H1 (cell line): ENCODE measurements around the gene WBP1. TPM values are rescaled to one million over a fixed set of nuclear protein-coding genes. Genes with fewer than 3 reads are reported as not detected.

Source experiments
- CTCF ChIA-PET: fragments of 300-600 bp; sonication (Branson Sonifier 250); formaldehyde crosslinking; loops from one replicate; lab custom pipeline; 2021; ENCODE audit not compliant: partially characterized antibody; lab: Charles Lee
- POLR2A ChIA-PET: fragments of 300-600 bp; sonication (Branson Sonifier 250); formaldehyde crosslinking; loops from one replicate; lab custom pipeline; 2021; ENCODE audit warnings: inconsistent platforms; ENCODE audit not compliant: partially characterized antibody; lab: Charles Lee
- DNase-seq, 2 experiments: peaks; one replicate each; pipeline versions ENCODE4 v3.0.0 to v3.0.0-alpha.2; 2010 to 2022; ENCODE audit warnings: low spot score in 2 of 2, low read depth in 1 of 2, mixed read lengths in 1 of 2
- FAIRE-seq: peaks from 2 replicates; lab custom pipeline; 2011; peaks lifted over from hg19 to GRCh38; lab: Jason Lieb, UNC
- H2AFZ ChIP-seq: 2 replicates; pipeline ENCODE4 v1.8.1; 2012; ENCODE audit warnings: low read length, inconsistent platforms
- H2AK5ac ChIP-seq: 2 replicates; pipeline ENCODE4 v1.6.1; 2013; ENCODE audit warnings: low read depth, low read length
- H2BK120ac ChIP-seq: replicated peaks from 2 replicates; pipeline ENCODE3; 2013; ENCODE audit warnings: low read depth, low read length, inconsistent platforms
- H2BK12ac ChIP-seq: 2 replicates; pipeline ENCODE4 v1.6.1; 2013; ENCODE audit warnings: low read depth, low read length
- H2BK15ac ChIP-seq: 2 replicates; pipeline ENCODE4 v1.6.1; 2013; ENCODE audit warnings: low read length
- H2BK20ac ChIP-seq: 2 replicates; pipeline ENCODE4 v1.6.1; 2013; ENCODE audit warnings: low read length
- H2BK5ac ChIP-seq: 2 replicates; pipeline ENCODE4 v1.6.1; 2013; ENCODE audit warnings: low read depth, low read length
- H3K14ac ChIP-seq: 2 replicates; pipeline ENCODE4 v1.6.1; 2013; ENCODE audit warnings: inconsistent platforms; ENCODE audit not compliant: insufficient read length
- H3K18ac ChIP-seq: 2 replicates; pipeline ENCODE4 v1.6.1; 2013; ENCODE audit warnings: low read length; ENCODE audit errors: extremely low read depth
- H3K23ac ChIP-seq: 2 replicates; pipeline ENCODE4 v1.6.1; 2013; ENCODE audit warnings: inconsistent platforms; ENCODE audit not compliant: insufficient read length
- H3K23me2 ChIP-seq: 2 replicates; pipeline ENCODE4 v1.6.1; 2013; ENCODE audit warnings: low read depth, low read length
- H3K27ac ChIP-seq: 2 replicates; pipeline ENCODE4 v1.6.1; 2011; ENCODE audit warnings: low read depth, low read length, inconsistent platforms
- H3K27me3 ChIP-seq, 4 experiments: replicated peaks in 1 of 4; 1 replicate in 1 of 4; 2 replicates in 3 of 4; pipeline versions ENCODE4 v1.6.1 to v1.8.1; 2011 to 2013; ENCODE audit warnings: low read length in 3 of 4, mild to moderate bottlenecking in 3 of 4, inconsistent platforms in 2 of 4, mixed read lengths in 2 of 4, moderate library complexity in 1 of 4; ENCODE audit not compliant: control insufficient read depth in 3 of 4, insufficient read depth in 3 of 4; ENCODE audit errors: extremely low read depth in 1 of 4
- H3K36me3 ChIP-seq, 4 experiments: 2 replicates each; pipeline versions ENCODE4 v1.6.1 to v1.8.1; 2011 to 2013; ENCODE audit warnings: mild to moderate bottlenecking in 4 of 4, low read length in 3 of 4, moderate library complexity in 2 of 4, control low read depth in 1 of 4, inconsistent platforms in 1 of 4; ENCODE audit not compliant: insufficient read depth in 4 of 4, control insufficient read depth in 2 of 4
- H3K4ac ChIP-seq: replicated peaks from 2 replicates; pipeline ENCODE3; 2013; ENCODE audit warnings: low read length, low read depth, mixed read lengths, inconsistent platforms; ENCODE audit not compliant: insufficient read length
- H3K4me1 ChIP-seq, 4 experiments: replicated peaks in 1 of 4; 1 replicate in 1 of 4; 2 replicates in 3 of 4; pipeline versions ENCODE4 v1.6.1 to v1.8.1; 2011 to 2013; ENCODE audit warnings: low read length in 3 of 4, inconsistent platforms in 2 of 4, mixed read lengths in 1 of 4; ENCODE audit not compliant: insufficient read depth in 4 of 4, control insufficient read depth in 3 of 4
- H3K4me2 ChIP-seq, 2 experiments: 2 replicates each; pipeline versions ENCODE4 v1.6.1 to v1.8.1; 2011 to 2013; ENCODE audit warnings: low read depth in 2 of 2, low read length in 2 of 2, control low read depth in 1 of 2, inconsistent platforms in 1 of 2, mild to moderate bottlenecking in 1 of 2; ENCODE audit not compliant: insufficient read depth in 1 of 2
- H3K4me3 ChIP-seq, 4 experiments: fragments of 200-600, 300-600 bp in 1 of 4; sonication (generic), shearing (Covaris generic), sonication (Bioruptor Twin) in 1 of 4; 2 replicates each; pipeline versions ENCODE4 v1.5.1 to v1.8.1; 2011 to 2016; ENCODE audit warnings: low read length in 4 of 4, low read depth in 3 of 4, control low read depth in 2 of 4, inconsistent platforms in 2 of 4, mild to moderate bottlenecking in 2 of 4, mixed read lengths in 1 of 4, moderate library complexity in 1 of 4; ENCODE audit not compliant: insufficient read depth in 2 of 4; ENCODE audit errors: extremely low read depth in 1 of 4
- H3K56ac ChIP-seq: replicated peaks from 2 replicates; pipeline ENCODE3; 2013; ENCODE audit warnings: low read depth, mild to moderate bottlenecking, mixed read lengths, low read length, inconsistent platforms; ENCODE audit not compliant: insufficient read length
- H3K79me1 ChIP-seq: 2 replicates; pipeline ENCODE4 v1.6.1; 2013; ENCODE audit warnings: low read depth, low read length, control low read depth
- H3K79me2 ChIP-seq, 2 experiments: 2 replicates each; pipeline versions ENCODE4 v1.6.1 to v1.8.1; 2012 to 2013; ENCODE audit warnings: low read length in 2 of 2, mild to moderate bottlenecking in 2 of 2, inconsistent platforms in 1 of 2; ENCODE audit not compliant: insufficient read depth in 2 of 2, control insufficient read depth in 1 of 2
- H3K9ac ChIP-seq, 4 experiments: replicated peaks in 1 of 4; 1 replicate in 1 of 4; 2 replicates in 3 of 4; pipeline versions ENCODE4 v1.6.1 to v1.8.1; 2011 to 2013; ENCODE audit warnings: low read depth in 3 of 4, low read length in 3 of 4, control low read depth in 2 of 4, mild to moderate bottlenecking in 2 of 4, moderate library complexity in 2 of 4, inconsistent platforms in 1 of 4; ENCODE audit errors: extremely low read depth in 1 of 4
- H3K9me3 ChIP-seq, 2 experiments: 2 replicates each; pipeline versions ENCODE4 v1.6.1 to v1.8.1; 2012 to 2013; ENCODE audit warnings: mild to moderate bottlenecking in 2 of 2, moderate library complexity in 2 of 2, control low read depth in 1 of 2, inconsistent platforms in 1 of 2, low read depth in 1 of 2, low read length in 1 of 2, mixed read lengths in 1 of 2; ENCODE audit not compliant: insufficient read depth in 2 of 2
- H4K20me1 ChIP-seq, 2 experiments: replicated peaks in 1 of 2; 2 replicates each; pipeline versions ENCODE3 to v1.8.1; 2011 to 2013; ENCODE audit warnings: inconsistent platforms in 2 of 2, low read length in 2 of 2, mild to moderate bottlenecking in 1 of 2; ENCODE audit not compliant: insufficient read depth in 2 of 2, control insufficient read depth in 1 of 2
- H4K5ac ChIP-seq: 2 replicates; pipeline ENCODE4 v1.6.1; 2013; ENCODE audit warnings: low read length, low read depth, mixed read lengths, inconsistent platforms; ENCODE audit not compliant: insufficient read length
- H4K8ac ChIP-seq: 2 replicates; pipeline ENCODE4 v1.8.0; 2013; ENCODE audit warnings: mild to moderate bottlenecking, moderate library complexity, low read length, inconsistent platforms; ENCODE audit not compliant: insufficient read depth; ENCODE audit errors: extremely low read depth
- H4K91ac ChIP-seq: replicated peaks from 2 replicates; pipeline ENCODE3; 2013; ENCODE audit warnings: low read length, mixed read lengths, inconsistent platforms; ENCODE audit not compliant: insufficient read length
- BCL11A ChIP-seq, 2 experiments: IDR thresholded peaks; one replicate each; pipeline ENCODE4 v1.6.1; 2011; ENCODE audit warnings: low read depth in 2 of 2, low read length in 2 of 2, mild to moderate bottlenecking in 2 of 2
- KDM5A ChIP-seq: fragments of 200-600 bp; IDR thresholded peaks from 2 replicates; pipeline ENCODE4 v1.7.1; 2012; ENCODE audit warnings: mild to moderate bottlenecking, low read length, inconsistent platforms, mixed read lengths
- POLR2A ChIP-seq, 2 experiments: IDR thresholded peaks; 1 replicate in 1 of 2; 2 replicates in 1 of 2; pipeline ENCODE4 v1.6.1; 2011; ENCODE audit warnings: low read depth in 2 of 2, low read length in 2 of 2, mild to moderate bottlenecking in 2 of 2; ENCODE audit errors: control extremely low read depth in 1 of 2
- RBBP5 ChIP-seq: IDR thresholded peaks from 2 replicates; pipeline ENCODE4 v1.7.1; 2012; ENCODE audit warnings: low read depth, mild to moderate bottlenecking, inconsistent platforms, low read length, moderate library complexity, borderline replicate concordance
- SIN3A ChIP-seq, 2 experiments: IDR thresholded peaks in 1 of 2; conservative IDR thresholded peaks in 1 of 2; 2 replicates each; pipeline ENCODE4 v1.6.1; 2011 to 2012; ENCODE audit warnings: low read length in 2 of 2, improper control_type of control experiment in 1 of 2, low read depth in 1 of 2, mild to moderate bottlenecking in 1 of 2
- SP1 ChIP-seq: IDR thresholded peaks from 2 replicates; pipeline ENCODE4 v1.6.1; 2011; ENCODE audit warnings: low read depth, low read length
- SRF ChIP-seq: IDR thresholded peaks from 2 replicates; pipeline ENCODE4 v1.6.1; 2011; ENCODE audit warnings: mild to moderate bottlenecking, low read depth, low read length, moderate library complexity
- WGBS, 2 experiments: shearing (Covaris generic) in 1 of 2; methylation state at CpG; one replicate each; pipeline versions ENCODE4 v1.1.6 to v1.1.7; 2013 to 2015; ENCODE audit warnings: low lambda C conversion rate in 2 of 2, mixed read lengths in 2 of 2, inconsistent platforms in 1 of 2, low coverage in 1 of 2, missing lambda C conversion rate in 1 of 2; ENCODE audit not compliant: insufficient replicate concordance in 2 of 2, insufficient coverage in 1 of 2, insufficient read length in 1 of 2; ENCODE audit errors: extremely low coverage in 1 of 2, missing lambda C conversion rate in 1 of 2; 5-methylcytosine and 5-hydroxymethylcytosine counted together
- polyA plus RNA-seq, 7 experiments: library from polyadenylated mRNA; depleted of rRNA in 3 of 7; stranded (reverse) in 5 of 7; unstranded in 2 of 7; fragments of >200 nt in 5 of 7; fragments of 200-250 nt in 2 of 7; gene quantifications; 1 replicate in 5 of 7; 2 replicates in 1 of 7; 4 replicates in 1 of 7; pipeline versions ENCODE4 v1.2.1 to v1.2.3, GENCODE V29; 2011 to 2013; ENCODE audit warnings: missing spikeins in 2 of 7, mixed read lengths in 2 of 7
- total RNA-seq: library from RNA; stranded (reverse); fragmentation: NEBNext Ultra II Directional; extraction: Animal tissue kit (Norgen Biotek cat#: 25700); gene quantifications from 2 replicates; pipeline ENCODE4 v1.2.1, GENCODE V29; 2021

Gene WBP1
- total and polyA plus RNA-seq, 2 of the 8 experiments (the other 6 are each of a cell fraction or from before 2014, with no cell fraction given) = 57.2 to 190 TPM

DNA sequence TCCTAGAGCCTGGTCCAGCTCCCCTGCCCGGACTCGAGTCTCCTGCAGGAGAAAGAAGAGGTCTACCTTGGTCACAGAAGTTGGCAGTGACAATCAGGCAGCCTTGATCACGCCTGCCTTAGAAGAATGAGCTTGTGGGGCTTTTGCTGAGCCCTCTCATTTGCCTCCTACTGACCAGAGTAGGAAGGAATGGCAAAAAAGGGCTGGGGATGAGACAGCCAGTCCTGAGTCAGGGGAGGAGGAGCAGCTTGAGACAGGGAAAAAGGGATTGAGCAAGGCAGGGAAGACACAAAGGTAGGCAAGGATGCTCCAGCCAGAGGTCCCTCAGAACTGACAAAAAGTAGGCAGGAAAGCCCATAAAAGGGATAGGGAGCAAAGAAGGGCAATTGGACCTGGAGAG, 30.7 kb upstream of the WBP1 start:
- no peak for DNase-seq
- WGBS, 2 experiments = 88% methylated on average over 3 of the region's 3 CpGs; no CpG with 5 or more reads in 1 of the 2 experiments
- Histone ChIP-seq H3K36me3 (peaks cover 19 to 75% (median 57%) of the 10 kb centered on the region in 4 experiments), H2AK5ac (no peak overlapping the region), H2BK12ac (no peak overlapping the region), H2BK20ac (no peak overlapping the region), H2BK120ac (no peak overlapping the region), H3K4ac (no peak overlapping the region), H2BK5ac (no peak overlapping the region), H3K9me3 (no peaks in the 10 kb centered on the region), H3K23me2 (no peaks in the 10 kb centered on the region), H3K4me3 (no peak overlapping the region), H3K27ac (no peak overlapping the region), H4K8ac (no peak overlapping the region), H3K79me1 (peaks cover 4% of the 10 kb centered on the region; the same call in 1 of the 2 replicates), H2BK15ac (no peak overlapping the region), H4K91ac (no peak overlapping the region), H3K27me3 (0 out of 7 replicates have a peak, but pooled peaks cover 0 to 2% (median 0%) of the 10 kb centered on the region in 4 experiments), H3K14ac (no peak overlapping the region), H3K18ac (no peak overlapping the region), H3K4me1 (0 out of 7 replicates have a peak, but pooled peaks cover 0 to 2% (median 0%) of the 10 kb centered on the region in 4 experiments), H3K4me2 (no peak overlapping the region), H3K9ac (no peak overlapping the region), H2AFZ (no peak overlapping the region), H3K79me2 (no peaks in the 10 kb centered on the region), H4K20me1 (peaks cover 4 to 24% of the 10 kb centered on the region in 2 experiments), H3K23ac (no peak overlapping the region), H4K5ac (no peak overlapping the region), H3K56ac (no peak overlapping the region)
- ChIA-PET POLR2A (interaction anchor here (1.0 to 5.5 kb wide), 7 partner anchors 9 to 67 kb away, joined by 3 to 42 read pairs (median 4); no protein-coding TSS in a partner anchor), CTCF (interaction anchor here (0.6 to 1.1 kb wide), 3 partner anchors 12 to 178 kb away, joined by 3 to 5 read pairs (median 4); partner anchors contain the start of genes CCDC142 and TTC31)
- no peak for FAIRE-seq
- TF ChIP-seq RBBP5 = no peak
- TF ChIP-seq KDM5A = no peak
- no peak for TF ChIP-seq SP1
- no peak for TF ChIP-seq BCL11A (IDR thresholded peaks at IDR 0.05; ENCODE audit: low read depth in 2 of 2, low read length in 2 of 2)
- no peak for TF ChIP-seq SRF
- no peak for TF ChIP-seq POLR2A (IDR thresholded peaks at IDR 0.05; ENCODE audit: control extremely low read depth in 1 of 2, low read depth in 2 of 2, low read length in 2 of 2)
- no peak for TF ChIP-seq SIN3A (conservative IDR thresholded peaks at IDR 0.05 in 1 of 2, IDR thresholded peaks at IDR 0.05 in 1 of 2; ENCODE audit: low read depth in 1 of 2, low read length in 2 of 2)
